ENCODE data around the gene NPAT. TPM values are rescaled to one million over a fixed set of nuclear protein-coding genes. Genes with fewer than 3 reads are reported as not detected.
A peak's percentile ranks its signal among the peaks of the same experiment; 100 is the strongest.

NPAT gene
- total and polyA plus RNA-seq, 2 of the 13 experiments (the other 11 are each of a cell fraction or from before 2014, with no cell fraction given), result 4.4 to 11.2 TPM

GRCh38 chr11:108233277-108233945 is 11.0 kb upstream of the NPAT start (continued):
- TF ChIP-seq SOX13 (IDR thresholded peaks at IDR 0.05) (no peak), SOX13 (CRISPR knock-in tag; conservative IDR thresholded peaks at IDR 0.05 in 1 of 2, IDR thresholded peaks at IDR 0.05 in 1 of 2) (peak in 1 of 2 experiments; percentile 34; a peak in 1 of 4 replicates), ZNF605 (CRISPR knock-in tag; IDR thresholded peaks at IDR 0.05) (no peak), IKZF5 (CRISPR knock-in tag; IDR thresholded peaks at IDR 0.05) (0 out of 2 replicates have a peak, but pooled peaks have one; percentile 52), ZIK1 (CRISPR knock-in tag; IDR thresholded peaks at IDR 0.05; ENCODE audit: borderline replicate concordance, low read depth) (no peak), KDM6A (CRISPR knock-in tag; IDR thresholded peaks at IDR 0.05; ENCODE audit: low read depth) (peak; percentile 64), NR2F1 (CRISPR knock-in tag; IDR thresholded peaks at IDR 0.05) (peak; percentile 79 to 92; a peak in 3 of 4 replicates), HMG20A (CRISPR knock-in tag; IDR thresholded peaks at IDR 0.05; ENCODE audit: borderline replicate concordance) (peak; percentile 61; the same call in 1 of the 2 replicates), CREM (IDR thresholded peaks at IDR 0.05) (peak; percentile 27; the same call in 1 of the 2 replicates), CREM (CRISPR knock-in tag; IDR thresholded peaks at IDR 0.05) (no peak), MAX (IDR thresholded peaks at IDR 0.05) (no peak), ZNF264 (CRISPR knock-in tag; IDR thresholded peaks at IDR 0.05) (peak; percentile 67), RFX1 (IDR thresholded peaks at IDR 0.05) (peak; percentile 49; the same call in 1 of the 2 replicates), HNF4G (IDR thresholded peaks at IDR 0.05; ENCODE audit: borderline replicate concordance, low read depth, low read length) (peak; percentile 68; the same call in 1 of the 2 replicates), HNF4G (CRISPR knock-in tag; IDR thresholded peaks at IDR 0.05; ENCODE audit: borderline replicate concordance, low read depth) (no peak), HDAC1 (CRISPR knock-in tag; IDR thresholded peaks at IDR 0.05) (no peak), TEAD3 (CRISPR knock-in tag; optimal IDR thresholded peaks at IDR 0.05; ENCODE audit: borderline replicate concordance) (peak; percentile 70), PHB2 (IDR thresholded peaks at IDR 0.05; ENCODE audit: partially characterized antibody) (no peak), ZNF224 (CRISPR knock-in tag; IDR thresholded peaks at IDR 0.05) (no peak), ZNF460 (CRISPR knock-in tag; IDR thresholded peaks at IDR 0.05; ENCODE audit: borderline replicate concordance) (peak; percentile 93), FOSL1 (CRISPR knock-in tag; IDR thresholded peaks at IDR 0.05; ENCODE audit: borderline replicate concordance) (peak; percentile 95), LCORL (IDR thresholded peaks at IDR 0.05) (no peak), LCORL (CRISPR knock-in tag; IDR thresholded peaks at IDR 0.05) (0 out of 2 replicates have a peak, but pooled peaks have one; percentile 29), FOSL2 (CRISPR knock-in tag; IDR thresholded peaks at IDR 0.05) (peak; percentile 98), POGZ (CRISPR knock-in tag; IDR thresholded peaks at IDR 0.05) (peak; percentile 59; the same call in 1 of the 2 replicates), JUND (CRISPR knock-in tag; IDR thresholded peaks at IDR 0.05) (peak; percentile 96), ZNF557 (CRISPR knock-in tag; IDR thresholded peaks at IDR 0.05) (no peak), RARA (CRISPR knock-in tag; IDR thresholded peaks at IDR 0.05) (peak; percentile 86)
- TF ChIP-seq, protein P1, sequence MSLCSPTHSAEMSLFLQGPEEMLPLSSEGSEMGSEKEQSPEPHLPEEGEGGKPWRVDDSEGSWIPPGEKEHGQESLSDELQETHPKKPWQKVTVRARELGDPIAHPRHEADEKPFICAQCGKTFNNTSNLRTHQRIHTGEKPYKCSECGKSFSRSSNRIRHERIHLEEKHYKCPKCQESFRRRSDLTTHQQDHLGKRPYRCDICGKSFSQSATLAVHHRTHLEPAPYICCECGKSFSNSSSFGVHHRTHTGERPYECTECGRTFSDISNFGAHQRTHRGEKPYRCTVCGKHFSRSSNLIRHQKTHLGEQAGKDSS (CRISPR knock-in tag; IDR thresholded peaks at IDR 0.05; ENCODE audit: borderline replicate concordance, low read depth), result 0 out of 2 replicates have a peak, but pooled peaks have one; percentile 28
- TF ChIP-seq, protein P2, sequence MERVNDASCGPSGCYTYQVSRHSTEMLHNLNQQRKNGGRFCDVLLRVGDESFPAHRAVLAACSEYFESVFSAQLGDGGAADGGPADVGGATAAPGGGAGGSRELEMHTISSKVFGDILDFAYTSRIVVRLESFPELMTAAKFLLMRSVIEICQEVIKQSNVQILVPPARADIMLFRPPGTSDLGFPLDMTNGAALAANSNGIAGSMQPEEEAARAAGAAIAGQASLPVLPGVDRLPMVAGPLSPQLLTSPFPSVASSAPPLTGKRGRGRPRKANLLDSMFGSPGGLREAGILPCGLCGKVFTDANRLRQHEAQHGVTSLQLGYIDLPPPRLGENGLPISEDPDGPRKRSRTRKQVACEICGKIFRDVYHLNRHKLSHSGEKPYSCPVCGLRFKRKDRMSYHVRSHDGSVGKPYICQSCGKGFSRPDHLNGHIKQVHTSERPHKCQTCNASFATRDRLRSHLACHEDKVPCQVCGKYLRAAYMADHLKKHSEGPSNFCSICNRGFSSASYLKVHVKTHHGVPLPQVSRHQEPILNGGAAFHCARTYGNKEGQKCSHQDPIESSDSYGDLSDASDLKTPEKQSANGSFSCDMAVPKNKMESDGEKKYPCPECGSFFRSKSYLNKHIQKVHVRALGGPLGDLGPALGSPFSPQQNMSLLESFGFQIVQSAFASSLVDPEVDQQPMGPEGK (CRISPR knock-in tag; IDR thresholded peaks at IDR 0.05), result peak; percentile 36; the same call in 1 of the 2 replicates

Measured in HepG2 (cell line).